Activated naive CD4-positive, alpha-beta T cell (primary cell): ENCODE data around the gene UBE2C.

Source experiments
- DNase-seq, 4 experiments: peaks; one replicate each; lab custom pipeline; 2025; lab: John Stamatoyannopoulos, UW

The UBE2C gene

DNA sequence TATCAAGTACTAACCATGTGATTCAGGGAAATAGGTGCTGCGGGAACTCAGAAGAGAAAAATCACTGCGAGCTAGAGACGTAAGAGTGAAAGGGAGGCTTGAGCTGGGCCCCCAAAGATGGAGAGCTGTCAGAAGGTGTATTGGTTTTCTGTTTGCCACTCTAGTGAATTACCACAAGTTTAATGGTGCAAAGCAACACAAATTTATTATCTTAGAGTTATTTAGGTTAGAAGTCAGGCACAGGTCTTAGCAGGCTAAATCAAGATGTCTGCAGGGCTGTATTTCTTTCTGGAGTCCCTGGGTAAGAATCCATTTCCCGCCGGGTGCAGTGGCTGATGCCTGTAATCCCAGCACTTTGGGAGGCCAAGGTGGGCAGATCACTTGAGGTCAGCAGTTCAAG lies 47.5 kb downstream of the UBE2C start:
- DNase-seq, result no peak

DNA sequence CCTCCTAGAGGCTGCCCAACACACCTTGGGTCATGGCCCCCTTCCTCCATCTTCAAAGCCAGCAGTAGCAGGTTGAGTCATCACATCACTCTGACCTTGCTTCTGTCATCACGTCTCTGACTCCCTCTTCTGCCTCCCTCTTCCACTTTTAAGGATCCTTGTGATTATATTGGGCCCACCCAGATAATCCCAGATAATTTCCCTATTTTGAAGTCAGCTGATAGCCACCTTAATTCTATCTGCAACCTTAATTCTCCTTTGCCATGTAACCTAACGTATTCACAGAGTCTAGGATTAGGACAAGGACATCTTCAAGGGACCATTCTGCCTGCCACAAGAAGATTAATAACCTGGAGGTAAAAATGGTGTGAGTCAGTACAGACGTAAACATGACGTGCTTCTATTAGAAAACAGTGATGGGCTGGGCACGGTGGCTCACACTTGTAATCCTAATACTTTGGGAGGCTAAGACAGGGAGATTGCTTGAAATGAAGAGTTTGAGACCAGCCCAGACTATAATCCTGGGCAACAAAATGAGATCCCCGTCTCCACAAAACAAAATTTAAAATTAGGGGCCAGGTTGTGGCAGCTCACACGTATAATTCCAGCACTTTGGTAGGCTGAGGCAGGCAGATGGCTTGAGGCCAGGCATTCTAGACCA lies 48.2 kb downstream of the UBE2C start:
- DNase-seq, result no peak

GRCh38 chr20:45861221-45862075 lies 49.0 kb downstream of the UBE2C start:
- DNase-seq, result no peak

- no peak for DNase-seq
Observed at GRCh38 chr20:45863543-45864470, 51.4 kb downstream of the UBE2C start.

GRCh38 chr20:45866454-45866853 lies 54.0 kb downstream of the UBE2C start:
- DNase-seq, result no peak
